SK-N-MC (cell line): ENCODE data around the gene TRIM25.

Experiments used
- DNase-seq: peaks from one replicate; pipeline ENCODE4 v3.0.0-alpha.2; 2011; ENCODE audit warnings: low read depth, low spot score
- H3K27ac ChIP-seq: fragments of 200-600 bp; sonication (generic); 2 replicates; pipeline ENCODE4 v1.5.1; 2016; ENCODE audit warnings: mixed run types
- H3K36me3 ChIP-seq: fragments of 200-600 bp; sonication (generic); 2 replicates; pipeline ENCODE4 v1.6.1; 2017; ENCODE audit warnings: antibody characterized with exemption, low read length, mixed read lengths; ENCODE audit not compliant: insufficient read depth
- H3K4me3 ChIP-seq: fragments of 200-600 bp; sonication (generic); 2 replicates; pipeline ENCODE4 v1.5.1; 2016
- H3K9ac ChIP-seq: fragments of 200-600 bp; sonication (generic); 2 replicates; pipeline ENCODE4 v1.8.0; 2017; ENCODE audit warnings: mixed run types, mixed read lengths; ENCODE audit not compliant: insufficient read length
- H3K9me3 ChIP-seq: fragments of 200-600 bp; sonication (generic); 2 replicates; pipeline ENCODE4 v1.6.1; 2017; ENCODE audit warnings: low read depth, mild to moderate bottlenecking, antibody characterized with exemption, low read length, moderate library complexity, mixed read lengths
- EZH2 ChIP-seq: fragments of 200-600 bp; sonication (generic); IDR thresholded peaks from one replicate; pipeline ENCODE4 v1.6.1; 2017; ENCODE audit warnings: antibody characterized with exemption
- FOXP2 ChIP-seq: optimal IDR thresholded peaks from 2 replicates; pipeline ENCODE3; 2011; ENCODE audit warnings: mild to moderate bottlenecking, moderate library complexity; ENCODE audit not compliant: insufficient read depth; ENCODE audit errors: extremely low read length, control extremely low read depth
- POLR2AphosphoS5 ChIP-seq: IDR thresholded peaks from 2 replicates; pipeline ENCODE4 v1.6.1; 2012; ENCODE audit warnings: mild to moderate bottlenecking, low read depth, low read length, borderline replicate concordance

TRIM25 gene

DNA sequence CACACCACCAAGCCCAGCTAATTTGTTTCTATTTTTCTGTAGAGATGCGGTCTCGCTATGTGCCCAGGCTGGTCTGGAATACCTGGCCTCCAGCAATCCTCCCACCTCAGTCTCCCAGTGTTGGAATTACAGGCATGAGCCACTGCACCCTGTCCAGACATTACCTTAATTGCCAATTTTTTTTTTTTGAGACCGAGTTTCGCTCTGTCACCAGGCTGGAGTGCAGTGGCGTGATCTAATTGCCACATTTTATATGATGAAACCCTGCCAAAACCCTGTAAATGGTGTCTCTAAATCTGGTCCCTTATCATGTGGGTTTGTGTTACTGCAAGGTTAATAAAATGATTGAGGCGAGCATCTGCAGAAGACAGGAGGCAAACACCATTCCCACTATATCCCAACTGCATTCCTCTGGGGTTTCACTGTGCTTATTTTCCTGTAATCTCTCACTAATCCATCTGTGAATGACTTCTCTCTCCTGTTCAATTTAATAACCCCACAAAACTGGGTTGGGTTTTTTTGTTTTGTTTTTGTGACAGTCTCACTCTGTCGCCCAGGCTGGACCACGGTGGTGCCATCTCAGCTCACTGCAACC, 19.4 kb upstream of the TRIM25 start:
- TF ChIP-seq POLR2AphosphoS5 (no peak), EZH2 (no peak), FOXP2 (no peak)
- H3K36me3 ChIP-seq: peaks cover 37% of the 10 kb centered on the region
- no peak overlapping the region for H3K9ac ChIP-seq
- H3K4me3 ChIP-seq: no peak overlapping the region
- DNase-seq: no peak
- peaks cover 8% of the 10 kb centered on the region; the same call in 1 of the 2 replicates for H3K9me3 ChIP-seq
- H3K27ac ChIP-seq: no peak overlapping the region

DNA sequence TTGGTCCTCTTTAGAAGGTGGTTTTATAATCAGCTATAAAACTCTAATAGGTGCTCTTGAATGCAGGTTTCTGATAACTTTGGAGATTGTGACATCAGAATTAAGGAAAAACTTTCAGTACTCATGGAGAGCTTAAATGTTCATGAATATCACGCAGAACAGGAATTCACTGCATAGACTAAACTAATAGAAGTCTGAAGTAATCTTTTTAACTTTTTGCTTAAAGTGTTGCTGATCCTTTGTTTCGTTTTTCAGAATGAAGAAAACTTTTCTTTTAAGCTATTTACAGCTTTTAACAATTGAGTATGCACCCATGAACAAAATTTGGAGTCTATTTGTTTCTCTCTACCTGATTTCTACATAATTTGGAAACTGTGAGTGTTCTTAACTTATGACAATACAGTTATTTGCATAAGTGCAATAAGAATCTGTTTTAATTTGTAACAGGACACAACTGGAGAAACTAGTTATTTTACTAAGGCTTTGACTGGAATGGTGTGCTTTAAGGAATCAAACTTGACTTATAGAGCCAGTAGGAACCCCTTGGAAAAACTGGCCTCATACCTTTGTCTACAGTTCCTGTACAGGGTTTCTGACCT, 17.0 kb upstream of the TRIM25 start:
- TF ChIP-seq FOXP2: no peak
- no peak for TF ChIP-seq EZH2
- Histone ChIP-seq H3K9me3 (peaks cover 8% of the 10 kb centered on the region; the same call in 1 of the 2 replicates), H3K4me3 (no peak overlapping the region), H3K27ac (no peak overlapping the region), H3K9ac (no peak overlapping the region), H3K36me3 (peaks cover 16% of the 10 kb centered on the region; the same call in 1 of the 2 replicates)
- DNase-seq: no peak

DNA sequence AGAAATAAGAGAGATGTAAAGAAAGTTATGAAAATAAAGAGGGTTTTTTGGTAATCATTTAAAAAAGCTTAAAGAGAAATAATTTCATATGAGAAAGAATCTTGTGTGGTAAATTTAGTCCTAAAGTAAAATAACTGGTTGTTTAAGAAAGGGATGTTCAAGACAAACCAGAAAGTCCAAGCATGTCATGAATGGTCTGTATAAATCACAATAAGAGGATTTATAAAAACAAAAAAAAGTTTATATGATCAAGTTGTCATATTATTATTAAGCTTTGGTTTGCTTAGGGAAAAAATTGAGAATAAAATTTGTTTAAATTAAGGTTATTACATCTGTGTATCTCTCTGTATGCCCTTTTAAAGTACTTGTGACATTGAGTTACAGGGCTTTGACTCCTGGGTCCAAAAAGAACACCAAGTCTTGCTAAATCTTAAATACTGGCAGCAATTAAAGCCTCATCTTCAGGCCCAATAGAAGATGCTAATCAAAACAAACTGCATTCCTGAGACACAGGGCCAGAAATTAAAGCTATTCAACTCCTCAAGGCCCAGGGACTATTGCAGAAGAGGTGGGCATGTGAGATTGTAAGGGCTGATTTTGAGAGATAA, 15.6 kb upstream of the TRIM25 start:
- no peak overlapping the region for H3K4me3 ChIP-seq
- DNase-seq: no peak
- no peak for TF ChIP-seq POLR2AphosphoS5
- TF ChIP-seq FOXP2: no peak
- no peak for TF ChIP-seq EZH2
- H3K9me3 ChIP-seq: peaks cover 8% of the 10 kb centered on the region; the same call in 1 of the 2 replicates
- no peak overlapping the region for H3K27ac ChIP-seq
- peaks cover 2% of the 10 kb centered on the region; the same call in 1 of the 2 replicates for H3K36me3 ChIP-seq
- H3K9ac ChIP-seq: no peak overlapping the region

DNA sequence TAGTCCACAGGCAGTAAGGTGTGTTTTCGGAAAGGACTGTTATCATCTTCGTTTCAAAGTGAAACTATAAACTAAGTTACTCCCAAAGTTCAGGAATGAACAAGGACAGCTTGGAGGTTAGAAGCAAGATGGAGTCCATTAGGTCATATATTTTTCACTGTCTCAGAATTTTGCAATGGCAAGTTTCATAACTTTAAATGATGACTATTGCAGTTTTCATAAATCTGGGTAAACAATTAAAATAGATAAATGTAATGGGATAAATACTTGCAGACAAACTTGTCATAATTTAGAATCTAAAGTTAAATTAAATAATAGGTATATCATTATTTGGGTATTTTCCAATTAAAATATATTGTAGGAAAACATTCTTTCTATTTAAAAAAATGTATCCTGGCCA, 14.7 kb upstream of the TRIM25 start:
- H3K4me3 ChIP-seq: no peak overlapping the region

DNA sequence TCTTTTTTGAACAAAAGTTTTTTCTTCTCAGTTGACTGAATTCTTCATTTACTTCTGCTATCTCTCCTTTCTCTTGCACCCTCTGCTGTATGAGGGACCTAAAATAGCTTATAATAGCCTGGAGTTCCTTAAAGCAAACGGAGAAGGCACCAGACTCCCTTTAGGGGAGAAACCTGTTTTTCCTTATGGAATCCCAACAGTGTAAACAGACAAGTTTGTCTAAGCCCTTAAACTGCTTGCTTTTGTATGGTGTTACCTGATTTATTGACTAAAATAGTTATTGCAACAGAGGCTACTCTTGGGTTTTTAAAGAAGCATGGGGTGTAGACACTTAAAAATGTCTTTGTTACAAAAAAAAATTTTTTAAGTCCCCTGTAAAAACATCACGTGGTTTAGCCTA, 12.9 kb upstream of the TRIM25 start:
- H3K9ac ChIP-seq: no peak overlapping the region
- H3K27ac ChIP-seq: no peak overlapping the region
- no peak for TF ChIP-seq FOXP2
- TF ChIP-seq POLR2AphosphoS5: no peak
- no peak for TF ChIP-seq EZH2
- no peaks in the 10 kb centered on the region for H3K36me3 ChIP-seq
- DNase-seq: no peak
- H3K4me3 ChIP-seq: no peak overlapping the region
- H3K9me3 ChIP-seq: peaks cover 8% of the 10 kb centered on the region; the same call in 1 of the 2 replicates

More for the DNA sequence above, 14.7 kb upstream of the TRIM25 start:
- Histone ChIP-seq H3K9ac (no peak overlapping the region), H3K36me3 (no peaks in the 10 kb centered on the region), H3K27ac (no peak overlapping the region), H3K9me3 (peaks cover 8% of the 10 kb centered on the region; the same call in 1 of the 2 replicates)
- no peak for DNase-seq
- TF ChIP-seq POLR2AphosphoS5: no peak
- no peak for TF ChIP-seq EZH2
- TF ChIP-seq FOXP2: no peak

DNA sequence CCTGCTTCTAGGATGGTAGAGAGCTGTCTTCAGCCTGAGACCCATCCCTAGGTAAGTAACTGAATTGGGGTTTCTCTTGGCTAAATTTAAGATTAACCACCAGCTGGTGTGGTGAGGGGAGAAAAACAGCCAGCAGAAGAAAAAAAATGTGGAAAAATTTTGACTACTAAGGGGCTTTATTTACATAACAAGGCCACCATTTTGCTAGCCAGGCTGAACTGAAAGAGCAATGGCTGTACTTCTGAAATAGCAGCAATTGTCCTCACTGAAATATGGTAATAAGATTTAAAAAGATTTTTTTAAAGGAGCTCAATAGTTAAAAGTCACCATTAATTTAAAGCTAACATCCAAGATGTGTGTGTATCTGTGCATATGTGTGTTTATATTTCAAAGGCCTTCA, 12.4 kb upstream of the TRIM25 start:
- Histone ChIP-seq H3K9me3 (peaks cover 8% of the 10 kb centered on the region; the same call in 1 of the 2 replicates), H3K9ac (no peak overlapping the region), H3K27ac (no peak overlapping the region), H3K4me3 (no peak overlapping the region), H3K36me3 (no peaks in the 10 kb centered on the region)
- DNase-seq: no peak
- no peak for TF ChIP-seq EZH2
- no peak for TF ChIP-seq FOXP2
- TF ChIP-seq POLR2AphosphoS5: no peak

DNA sequence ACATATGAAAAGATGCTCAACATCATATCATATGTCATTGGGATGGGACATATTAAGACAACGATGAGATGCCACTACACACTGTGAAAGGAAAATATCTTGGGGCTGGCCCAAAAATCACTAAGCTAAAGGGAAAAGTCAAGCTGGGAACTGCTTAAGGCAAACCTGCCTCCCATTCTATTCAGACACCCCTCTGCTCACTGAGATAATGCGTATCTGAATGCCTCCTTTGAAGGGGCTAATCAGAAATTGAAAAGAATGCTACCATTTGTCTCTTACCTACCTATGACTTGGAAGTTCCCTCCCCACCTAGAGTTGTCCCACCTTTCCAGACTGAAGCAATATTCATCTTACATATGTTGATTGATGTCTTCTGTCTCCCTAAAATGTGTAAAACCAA, 11.2 kb upstream of the TRIM25 start:
- H3K4me3 ChIP-seq: no peak overlapping the region
- TF ChIP-seq FOXP2 (no peak), POLR2AphosphoS5 (no peak), EZH2 (no peak)
- no peak for DNase-seq
- H3K9me3 ChIP-seq: peaks cover 5% of the 10 kb centered on the region; the same call in 1 of the 2 replicates
- no peaks in the 10 kb centered on the region for H3K36me3 ChIP-seq
- no peak overlapping the region for H3K9ac ChIP-seq
- no peak overlapping the region for H3K27ac ChIP-seq

DNA sequence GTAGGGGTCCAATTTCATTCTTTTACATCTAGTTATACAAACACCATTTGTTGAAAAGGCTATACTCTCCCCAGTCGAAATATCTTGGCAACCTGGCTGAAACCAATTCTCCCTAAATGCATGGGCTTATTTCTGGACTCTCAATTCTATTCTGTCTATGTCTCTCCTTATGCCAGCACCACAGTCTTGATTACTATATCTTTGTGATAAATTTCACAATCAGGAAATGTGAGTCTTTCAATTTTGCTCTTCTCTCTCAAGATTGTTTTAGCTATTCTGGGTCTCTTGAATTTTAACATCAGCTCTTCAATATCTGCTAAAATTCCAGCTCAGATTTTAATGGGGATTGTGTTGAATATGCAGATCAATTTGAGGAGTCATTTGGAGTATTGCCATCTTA, 5.9 kb upstream of the TRIM25 start:
- TF ChIP-seq FOXP2: no peak
- no peak for TF ChIP-seq POLR2AphosphoS5
- no peak for TF ChIP-seq EZH2
- Histone ChIP-seq H3K9ac (no peak overlapping the region), H3K4me3 (no peak overlapping the region), H3K27ac (no peak overlapping the region), H3K9me3 (no peaks in the 10 kb centered on the region), H3K36me3 (no peaks in the 10 kb centered on the region)
- no peak for DNase-seq
